Breast epithelium (tissue), 3 donors: Measurements from ENCODE around the gene CXXC1.

ENCODE experiments used
- CTCF ChIP-seq, 3 donors: fragments of 450-650 bp; IDR thresholded peaks; one replicate each; pipeline ENCODE4 v1.5.1; 2016 to 2017; ENCODE audit warnings: antibody characterized with exemption in 3 of 3, mild to moderate bottlenecking in 3 of 3, moderate library complexity in 3 of 3
- POLR2A ChIP-seq: fragments of 450-650 bp; IDR thresholded peaks from one replicate; pipeline ENCODE4 v1.6.1; 2016; ENCODE audit warnings: antibody characterized with exemption, mild to moderate bottlenecking, moderate library complexity
- POLR2AphosphoS5 ChIP-seq, 3 donors: sonication (generic); formaldehyde crosslinking; IDR thresholded peaks; one replicate each; pipeline ENCODE4 v1.6.1; 2017; ENCODE audit warnings: antibody characterized with exemption in 3 of 3

- TF ChIP-seq CTCF (IDR thresholded peaks at IDR 0.05) (no peak), POLR2AphosphoS5 (IDR thresholded peaks at IDR 0.05) (no peak), POLR2A (no peak)
These were observed 1.7 kb downstream of the CXXC1 start for GRCh38 chr18:50285631-50286321.
